GM18505 (cell line): Measurements from ENCODE around the gene TLN1.

Experiments used
- ATAC-seq: cut with Tn5 transposase; IDR thresholded peaks from one replicate; pipeline ENCODE4 v1.9.1; 2021; ENCODE audit not compliant: unreplicated experiment
- POLR2A ChIP-seq: IDR thresholded peaks from 4 replicates; pipeline ENCODE4 v1.6.1; 2011; ENCODE audit warnings: borderline replicate concordance; ENCODE audit not compliant: insufficient read depth, insufficient read length; ENCODE audit errors: extremely low read depth

The TLN1 gene

DNA sequence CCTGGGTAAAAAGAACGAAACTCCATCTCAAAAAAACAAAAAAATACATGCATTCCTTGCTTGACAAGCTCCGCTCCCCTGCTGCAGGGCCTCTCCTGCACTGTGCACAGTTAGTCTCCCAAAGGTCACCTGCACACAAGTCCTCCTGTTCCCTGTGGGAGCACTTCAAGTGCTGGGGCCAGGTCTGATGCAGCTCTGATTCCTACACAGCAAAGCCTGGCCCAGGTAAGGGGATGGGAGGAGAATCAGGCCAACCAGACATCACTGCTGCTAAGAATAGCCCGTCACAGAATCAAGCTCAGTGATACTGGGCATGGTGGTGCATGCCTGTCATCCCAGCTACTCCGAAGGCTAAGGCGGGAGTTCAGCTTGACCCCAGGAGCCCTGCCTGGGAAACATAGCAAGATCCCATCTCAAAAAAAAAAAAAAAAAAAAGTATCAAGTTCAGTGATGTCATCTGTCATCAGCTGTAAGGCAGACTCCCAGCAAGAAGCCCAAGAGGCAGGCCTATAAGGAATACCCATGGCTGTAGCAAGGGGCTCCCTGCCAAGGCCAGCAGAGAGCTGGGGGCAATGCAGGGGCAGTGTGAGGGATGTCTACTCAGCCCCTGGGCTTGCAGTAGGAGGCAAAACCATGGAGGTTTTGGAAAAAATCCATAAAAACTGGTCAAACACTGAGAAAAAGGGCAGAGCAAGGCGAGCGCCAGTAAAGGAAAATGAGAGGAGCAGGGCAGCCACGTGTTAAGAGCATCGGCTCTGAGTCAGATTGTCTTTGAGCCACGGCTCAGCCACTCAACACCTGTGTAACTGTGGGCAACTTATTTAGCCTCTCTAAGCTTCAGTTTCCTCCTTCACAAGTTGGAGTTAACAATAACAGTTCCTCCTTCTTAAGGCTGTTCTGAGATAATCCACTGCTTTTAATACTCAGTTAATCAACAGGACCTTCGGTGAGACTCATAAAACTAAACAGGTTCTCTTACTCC is 45.5 kb downstream of the TLN1 start:
- TF ChIP-seq POLR2A: no peak
- no peak for ATAC-seq

DNA sequence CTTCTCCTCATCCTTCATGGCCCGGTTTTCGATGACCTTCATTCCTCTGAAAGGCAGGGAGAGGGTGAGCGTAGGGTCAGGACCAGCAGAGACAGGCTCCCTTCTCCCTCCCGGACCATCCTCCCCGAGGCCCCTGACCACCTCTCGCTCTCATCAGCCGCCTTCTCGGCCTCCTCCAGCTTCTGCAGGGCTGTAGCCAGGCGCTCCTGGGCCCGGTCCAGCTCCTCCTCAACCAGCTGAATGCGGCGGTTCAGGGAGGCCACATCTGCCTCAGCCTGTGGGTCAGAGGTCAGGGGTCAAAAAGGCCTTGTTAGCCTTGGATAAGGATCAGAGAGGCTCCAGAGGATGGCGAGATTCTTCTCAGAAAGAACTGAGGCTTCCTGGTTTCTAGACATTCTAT is 46.5 kb downstream of the TLN1 start:
- ATAC-seq: no peak
- no peak for TF ChIP-seq POLR2A

DNA sequence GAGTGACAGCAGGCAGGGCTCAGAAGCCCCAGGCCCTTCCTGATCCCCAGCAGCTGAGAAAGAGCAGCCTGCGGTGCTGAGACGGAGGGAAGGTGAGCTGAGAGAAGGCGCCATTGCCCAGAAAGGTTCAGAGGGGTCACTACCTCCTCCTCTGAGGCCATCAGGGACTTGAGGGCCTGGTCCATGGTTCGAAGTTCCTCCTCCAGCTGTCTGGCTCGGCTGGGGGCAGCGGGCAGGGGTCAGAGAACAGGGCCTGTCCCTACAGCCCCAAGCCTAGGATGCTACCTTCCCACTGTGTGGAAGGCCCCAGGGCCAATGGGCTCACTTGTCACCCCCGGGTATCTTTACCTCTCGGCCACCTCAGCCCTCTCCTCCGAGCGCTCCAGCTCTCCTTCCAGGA is 47.1 kb downstream of the TLN1 start:
- no peak for ATAC-seq
- no peak for TF ChIP-seq POLR2A

DNA sequence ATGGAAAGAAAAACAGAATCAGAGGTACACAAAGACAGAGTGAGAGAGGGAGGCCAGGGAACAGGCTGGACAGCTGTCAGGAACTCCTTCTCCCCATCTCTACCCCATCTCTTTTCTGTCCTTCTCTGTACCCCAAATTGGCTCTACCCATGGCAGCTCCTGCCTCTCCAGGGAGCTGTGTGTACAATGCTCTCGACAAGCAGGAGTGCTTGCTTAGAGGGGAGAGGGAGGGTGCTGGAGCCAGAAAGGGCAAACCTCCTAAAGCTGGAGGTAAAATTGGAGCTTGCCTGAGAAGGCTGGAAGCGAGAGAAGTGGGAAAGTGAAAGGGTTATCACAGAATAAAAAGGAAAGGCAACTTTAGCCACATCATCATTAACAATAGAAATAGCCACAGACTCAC is 48.7 kb downstream of the TLN1 start:
- TF ChIP-seq POLR2A: no peak
- ATAC-seq: no peak

DNA sequence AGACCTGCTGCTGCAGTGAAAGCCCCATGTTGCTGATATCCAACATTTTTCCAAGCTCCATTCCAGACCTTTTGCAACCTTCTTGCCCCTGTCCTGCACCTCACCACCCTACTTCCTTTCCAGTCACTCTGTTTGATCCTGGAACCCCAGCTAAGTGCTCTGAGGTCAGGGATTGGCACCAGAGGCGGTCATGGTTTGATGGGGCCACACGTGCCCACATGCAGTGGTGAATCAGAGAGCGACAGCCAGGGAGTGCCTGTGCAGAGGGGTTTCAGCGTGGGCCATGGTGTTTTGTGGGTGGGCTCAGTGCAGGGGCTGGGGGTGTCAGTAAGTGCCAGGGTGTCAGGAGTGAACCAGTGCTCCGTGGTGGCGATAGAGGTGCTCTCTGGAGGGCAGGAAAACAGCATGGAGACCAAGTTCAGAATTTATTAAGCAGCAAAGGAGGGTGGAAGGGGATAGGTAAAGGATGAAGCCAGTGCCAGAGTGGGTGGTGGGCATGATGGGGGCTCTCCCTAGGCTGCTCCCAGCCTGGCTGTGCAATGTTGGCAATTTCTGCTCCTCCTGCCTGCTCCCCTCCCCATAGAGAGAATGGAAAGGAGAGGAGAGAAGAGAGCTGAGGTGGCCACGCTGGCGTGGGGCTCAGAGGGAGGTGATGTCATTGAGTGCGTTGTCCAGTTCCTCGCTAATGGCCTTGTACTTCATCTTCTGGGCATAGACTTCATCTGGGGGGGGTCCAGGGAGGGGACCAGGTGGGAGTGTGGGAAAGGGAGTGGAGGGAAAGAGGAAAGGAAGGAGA is 49.3 kb downstream of the TLN1 start:
- no peak for TF ChIP-seq POLR2A
- no peak for ATAC-seq

DNA sequence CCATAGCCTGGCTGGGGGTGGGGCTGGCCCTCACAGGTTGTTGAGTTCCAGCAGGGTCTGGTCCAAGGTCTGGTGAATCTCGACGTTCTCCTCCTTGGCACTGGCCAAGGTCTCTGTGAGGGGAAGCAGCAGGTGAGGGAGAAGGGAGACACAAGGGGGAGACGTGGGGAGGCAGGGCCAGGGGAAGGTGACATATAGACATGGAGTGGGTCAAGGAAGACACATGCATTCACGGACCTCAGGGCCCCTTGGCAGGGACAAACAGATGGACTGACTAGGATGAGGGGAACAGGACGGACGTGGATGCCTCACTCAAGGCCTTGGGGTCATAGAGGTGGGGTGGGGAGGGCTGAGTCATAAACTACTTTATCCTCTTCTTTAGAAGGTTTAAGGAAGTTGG is 49.9 kb downstream of the TLN1 start:
- no peak for TF ChIP-seq POLR2A
- no peak for ATAC-seq

DNA sequence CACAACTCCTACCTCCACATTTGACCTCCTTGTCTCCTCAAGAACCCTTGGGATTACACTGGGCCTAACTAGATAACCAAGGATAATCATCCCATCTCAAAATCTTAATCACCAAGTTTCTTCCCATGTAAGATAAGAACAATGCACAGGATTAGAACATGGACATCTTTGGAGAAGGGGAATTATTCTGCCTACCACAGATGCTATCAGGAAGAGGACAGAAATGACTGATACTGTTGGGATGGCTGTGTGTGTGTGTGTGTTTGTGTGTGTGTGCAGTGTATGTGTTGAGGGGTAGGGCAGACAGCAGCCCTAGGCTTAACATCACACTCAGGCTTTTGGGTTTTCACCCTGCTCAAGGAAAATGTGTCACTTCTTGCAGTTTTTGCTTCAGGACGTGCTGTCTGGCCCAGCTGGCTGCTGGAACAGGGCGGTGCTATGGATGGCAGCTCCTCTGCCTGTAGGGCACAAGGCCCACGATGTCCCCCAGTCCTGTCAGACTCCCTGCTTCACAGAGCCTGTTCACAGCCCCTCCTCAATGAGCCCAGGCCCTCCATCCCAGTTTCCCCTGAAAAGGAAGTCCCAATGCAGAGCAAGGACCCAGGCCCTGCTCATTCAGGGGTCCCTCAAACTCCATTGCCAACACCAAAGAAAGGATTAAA is 50.5 kb downstream of the TLN1 start:
- no peak for ATAC-seq
- no peak for TF ChIP-seq POLR2A

DNA sequence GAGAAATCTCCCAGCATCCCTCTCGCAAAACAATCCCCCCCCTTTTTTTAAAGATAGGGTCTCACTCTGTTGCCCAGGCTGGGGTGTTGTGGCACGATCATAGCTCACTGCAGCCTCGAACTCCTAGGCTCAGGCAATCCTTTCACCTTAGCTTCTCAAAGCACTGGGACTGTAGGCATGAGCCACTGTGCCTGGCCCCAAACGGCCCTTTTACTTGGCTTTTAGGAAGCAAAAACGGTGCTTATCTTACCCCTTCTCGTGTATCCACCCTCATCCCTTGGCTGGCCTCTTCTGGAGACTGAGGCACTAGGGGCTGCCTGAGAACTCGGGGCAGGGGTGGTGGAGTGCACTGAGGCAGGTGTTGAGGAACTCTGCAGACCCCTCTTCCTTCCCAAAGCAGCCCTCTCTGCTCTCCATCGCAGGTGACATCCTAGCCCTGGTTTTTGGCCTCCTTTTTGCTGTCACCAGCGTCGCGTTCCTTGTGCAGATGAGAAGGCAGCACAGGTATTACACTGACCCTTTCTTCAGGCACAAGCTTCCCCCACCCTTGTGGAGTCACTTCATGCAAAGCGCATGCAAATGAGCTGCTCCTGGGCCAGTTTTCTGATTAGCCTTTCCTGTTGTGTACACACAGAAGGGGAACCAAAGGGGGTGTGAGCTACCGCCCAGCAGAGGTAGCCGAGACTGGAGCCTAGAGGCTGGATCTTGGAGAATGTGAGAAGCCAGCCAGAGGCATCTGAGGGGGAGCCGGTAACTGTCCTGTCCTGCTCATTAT is 51.5 kb downstream of the TLN1 start:
- no peak for ATAC-seq
- no peak for TF ChIP-seq POLR2A

DNA sequence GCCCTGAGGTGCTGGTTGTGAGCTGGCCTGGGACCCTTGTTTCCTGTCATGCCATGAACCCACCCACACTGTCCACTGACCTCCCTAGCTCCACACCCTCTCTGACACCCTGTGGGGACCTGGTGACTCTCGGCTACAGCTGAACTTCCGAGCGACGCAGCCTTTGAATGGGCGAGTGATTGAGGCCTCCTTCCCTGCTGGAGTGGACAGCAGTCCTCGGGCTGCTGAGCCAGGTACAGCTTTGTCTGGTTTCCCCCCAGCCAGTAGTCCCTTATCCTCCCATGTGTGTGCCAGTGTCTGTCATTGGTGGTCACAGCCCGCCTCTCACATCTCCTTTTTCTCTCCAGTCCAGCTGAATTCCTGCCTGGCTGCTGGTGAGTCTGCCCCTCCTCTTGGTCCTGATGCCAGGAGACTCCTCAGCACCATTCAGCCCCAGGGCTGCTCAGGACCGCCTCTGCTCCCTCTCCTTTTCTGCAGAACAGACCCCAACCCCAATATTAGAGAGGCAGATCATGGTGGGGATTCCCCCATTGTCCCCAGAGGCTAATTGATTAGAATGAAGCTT is 52.1 kb downstream of the TLN1 start:
- TF ChIP-seq POLR2A: no peak
- ATAC-seq: no peak

DNA sequence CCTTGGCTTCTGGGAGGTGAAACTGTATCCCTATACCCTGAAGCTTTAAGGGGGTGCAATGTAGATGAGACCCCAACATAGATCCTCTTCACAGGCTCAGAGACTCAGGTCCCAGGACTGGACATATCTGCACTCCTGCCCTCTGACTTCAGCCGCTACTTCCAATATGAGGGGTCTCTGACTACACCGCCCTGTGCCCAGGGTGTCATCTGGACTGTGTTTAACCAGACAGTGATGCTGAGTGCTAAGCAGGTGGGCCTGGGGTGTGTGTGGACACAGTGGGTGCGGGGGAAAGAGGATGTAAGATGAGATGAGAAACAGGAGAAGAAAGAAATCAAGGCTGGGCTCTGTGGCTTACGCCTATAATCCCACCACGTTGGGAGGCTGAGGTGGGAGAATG is 52.9 kb downstream of the TLN1 start:
- no peak for TF ChIP-seq POLR2A
- no peak for ATAC-seq

DNA sequence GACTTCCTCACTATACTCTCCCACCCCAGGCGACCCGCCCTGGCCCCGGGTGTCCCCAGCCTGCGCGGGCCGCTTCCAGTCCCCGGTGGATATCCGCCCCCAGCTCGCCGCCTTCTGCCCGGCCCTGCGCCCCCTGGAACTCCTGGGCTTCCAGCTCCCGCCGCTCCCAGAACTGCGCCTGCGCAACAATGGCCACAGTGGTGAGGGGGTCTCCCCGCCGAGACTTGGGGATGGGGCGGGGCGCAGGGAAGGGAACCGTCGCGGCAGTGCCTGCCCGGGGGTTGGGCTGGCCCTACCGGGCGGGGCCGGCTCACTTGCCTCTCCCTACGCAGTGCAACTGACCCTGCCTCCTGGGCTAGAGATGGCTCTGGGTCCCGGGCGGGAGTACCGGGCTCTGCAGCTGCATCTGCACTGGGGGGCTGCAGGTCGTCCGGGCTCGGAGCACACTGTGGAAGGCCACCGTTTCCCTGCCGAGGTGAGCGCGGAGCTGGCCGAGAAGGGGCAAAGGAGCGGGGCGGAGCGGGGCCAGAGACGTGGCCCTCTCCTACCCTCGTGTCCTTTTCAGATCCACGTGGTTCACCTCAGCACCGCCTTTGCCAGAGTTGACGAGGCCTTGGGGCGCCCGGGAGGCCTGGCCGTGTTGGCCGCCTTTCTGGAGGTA is 56.1 kb downstream of the TLN1 start:
- no peak for ATAC-seq
- no peak for TF ChIP-seq POLR2A

DNA sequence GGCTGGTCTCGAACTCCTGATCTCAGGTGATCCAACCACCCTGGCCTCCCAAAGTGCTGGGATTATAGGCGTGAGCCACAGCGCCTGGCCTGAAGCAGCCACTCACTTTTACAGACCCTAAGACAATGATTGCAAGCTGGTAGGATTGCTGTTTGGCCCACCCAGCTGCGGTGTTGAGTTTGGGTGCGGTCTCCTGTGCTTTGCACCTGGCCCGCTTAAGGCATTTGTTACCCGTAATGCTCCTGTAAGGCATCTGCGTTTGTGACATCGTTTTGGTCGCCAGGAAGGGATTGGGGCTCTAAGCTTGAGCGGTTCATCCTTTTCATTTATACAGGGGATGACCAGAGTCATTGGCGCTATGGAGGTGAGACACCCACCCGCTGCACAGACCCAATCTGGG is 56.8 kb downstream of the TLN1 start:
- TF ChIP-seq POLR2A: no peak
- no peak for ATAC-seq
